Thyroid gland (tissue), 4 donors: ENCODE results near the gene BCL2.

Experiments
- POLR2A ChIP-seq, 2 donors: fragments of 450-650 bp; IDR thresholded peaks; one replicate each; pipeline ENCODE4 v1.6.1; 2017; ENCODE audit warnings: antibody characterized with exemption in 2 of 2, mild to moderate bottlenecking in 2 of 2, moderate library complexity in 1 of 2
- TF ChIP-seq, protein P1 (sequence below), 6 experiments: fragments of 200-600 bp in 3 of 6; fragments of 450-650 bp in 3 of 6; sonication (generic) in 3 of 6; IDR thresholded peaks; one replicate each; pipeline ENCODE4 v1.5.1; 2016 to 2019; ENCODE audit warnings: antibody characterized with exemption in 6 of 6, mild to moderate bottlenecking in 2 of 6, inconsistent platforms in 1 of 6, moderate library complexity in 1 of 6

DNA sequence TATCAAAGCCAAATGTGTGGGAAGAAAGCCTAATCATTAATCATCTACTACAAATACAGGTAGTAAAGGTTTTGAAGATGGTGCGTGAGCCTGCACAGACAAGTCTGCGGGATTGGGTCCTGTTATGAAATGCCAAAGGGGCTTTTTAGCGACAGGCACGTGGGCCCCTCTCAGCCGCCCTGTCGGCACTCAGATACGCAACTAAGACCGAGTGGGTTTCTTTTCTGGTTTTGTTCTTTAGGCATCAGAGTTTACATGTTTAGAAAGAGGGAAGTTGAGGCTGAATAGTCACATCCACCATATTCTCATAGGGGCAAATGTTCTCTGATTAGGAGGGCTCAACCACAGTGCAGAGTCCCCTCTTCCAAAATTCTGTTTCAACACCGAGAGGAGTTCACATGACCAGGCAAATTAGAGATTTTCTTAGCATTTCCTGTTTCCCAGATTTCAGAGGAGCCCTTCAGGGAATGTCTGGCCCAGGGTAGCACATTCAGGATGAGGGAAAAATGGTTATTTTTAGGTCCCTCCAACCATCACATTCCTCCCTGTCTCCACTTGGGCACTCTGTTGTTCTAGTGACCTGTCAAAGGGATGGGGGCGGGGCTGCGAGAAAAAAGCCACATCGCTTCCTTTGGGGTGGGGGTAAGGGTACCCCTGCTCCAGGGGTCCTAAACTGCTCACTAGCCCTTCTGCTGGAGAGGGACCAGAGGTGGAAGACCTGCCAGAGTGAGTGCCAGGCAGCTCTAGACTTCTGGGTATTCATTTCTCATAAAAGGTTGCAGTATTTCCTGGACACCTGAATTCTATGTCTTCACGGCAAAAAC, 159.2 kb downstream of the BCL2 start:
- TF ChIP-seq, protein P1, sequence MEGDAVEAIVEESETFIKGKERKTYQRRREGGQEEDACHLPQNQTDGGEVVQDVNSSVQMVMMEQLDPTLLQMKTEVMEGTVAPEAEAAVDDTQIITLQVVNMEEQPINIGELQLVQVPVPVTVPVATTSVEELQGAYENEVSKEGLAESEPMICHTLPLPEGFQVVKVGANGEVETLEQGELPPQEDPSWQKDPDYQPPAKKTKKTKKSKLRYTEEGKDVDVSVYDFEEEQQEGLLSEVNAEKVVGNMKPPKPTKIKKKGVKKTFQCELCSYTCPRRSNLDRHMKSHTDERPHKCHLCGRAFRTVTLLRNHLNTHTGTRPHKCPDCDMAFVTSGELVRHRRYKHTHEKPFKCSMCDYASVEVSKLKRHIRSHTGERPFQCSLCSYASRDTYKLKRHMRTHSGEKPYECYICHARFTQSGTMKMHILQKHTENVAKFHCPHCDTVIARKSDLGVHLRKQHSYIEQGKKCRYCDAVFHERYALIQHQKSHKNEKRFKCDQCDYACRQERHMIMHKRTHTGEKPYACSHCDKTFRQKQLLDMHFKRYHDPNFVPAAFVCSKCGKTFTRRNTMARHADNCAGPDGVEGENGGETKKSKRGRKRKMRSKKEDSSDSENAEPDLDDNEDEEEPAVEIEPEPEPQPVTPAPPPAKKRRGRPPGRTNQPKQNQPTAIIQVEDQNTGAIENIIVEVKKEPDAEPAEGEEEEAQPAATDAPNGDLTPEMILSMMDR (IDR thresholded peaks at IDR 0.05): no peak
- no peak for TF ChIP-seq POLR2A (IDR thresholded peaks at IDR 0.05)
